Nucleus accumbens (tissue), 56 donors: ENCODE results near the gene RNH1.

Experiments
- DNase-seq, 56 donors: peaks; one replicate each; lab custom pipeline; 2025; lab: John Stamatoyannopoulos, UW

Gene RNH1

GRCh38 chr11:506995-507726, at the start of gene RNH1:
RNH1 (minus strand) TSS chr11:507242; CDS start chr11:502162, 5,080 bp downstream.
- peak; percentile 85 to 100 (median 98) for DNase-seq

GRCh38 chr11:555780-556661, 49.0 kb upstream of the RNH1 start:
- DNase-seq: no peak

- peak in 1 of 56 donors; percentile 63 for DNase-seq
Observed at GRCh38 chr11:555227-555779, 48.3 kb upstream of the RNH1 start.

GRCh38 chr11:554428-555226, 47.6 kb upstream of the RNH1 start:
- peak in 14 of 56 donors; percentile 10 to 66 (median 33) for DNase-seq

- DNase-seq: no peak
Observed at GRCh38 chr11:553988-554340, 46.9 kb upstream of the RNH1 start.

GRCh38 chr11:553083-553987, 46.3 kb upstream of the RNH1 start:
- DNase-seq: no peak

- no peak for DNase-seq
Observed at GRCh38 chr11:551596-551995, 44.6 kb upstream of the RNH1 start.

- no peak for DNase-seq
Observed at GRCh38 chr11:551131-551530, 44.1 kb upstream of the RNH1 start.

GRCh38 chr11:550746-551085, 43.7 kb upstream of the RNH1 start:
- DNase-seq: no peak

- no peak for DNase-seq
Observed at GRCh38 chr11:550021-550745, 43.1 kb upstream of the RNH1 start.

GRCh38 chr11:548700-549603, 41.9 kb upstream of the RNH1 start:
- no peak for DNase-seq

GRCh38 chr11:545171-545570, 38.1 kb upstream of the RNH1 start:
- no peak for DNase-seq

GRCh38 chr11:544817-545166, 37.8 kb upstream of the RNH1 start:
- DNase-seq: no peak

- DNase-seq: no peak
Observed at GRCh38 chr11:541433-541885, 34.4 kb upstream of the RNH1 start.

- DNase-seq: no peak
Observed at GRCh38 chr11:540583-541432, 33.8 kb upstream of the RNH1 start.

- DNase-seq: no peak
Observed at GRCh38 chr11:539971-540481, 33.0 kb upstream of the RNH1 start.
